A673 (cell line): Measurements from ENCODE around the gene RIN2.

Experiments used
- CTCF ChIP-seq: fragments of 300-800, 200-600 bp; sonication (generic); conservative IDR thresholded peaks from 2 replicates; pipeline ENCODE4 v1.5.1; 2017; ENCODE audit warnings: low read depth, mild to moderate bottlenecking, antibody characterized with exemption, low read length, moderate library complexity, mixed read lengths
- EZH2 ChIP-seq: fragments of 200-600 bp; sonication (generic); IDR thresholded peaks from 2 replicates; pipeline ENCODE4 v1.6.1; 2017; ENCODE audit warnings: borderline replicate concordance, low read depth, mild to moderate bottlenecking, mixed read lengths, antibody characterized with exemption, low read length; ENCODE audit not compliant: poor library complexity, severe bottlenecking

- no peak for TF ChIP-seq CTCF
- TF ChIP-seq EZH2 = no peak
Measured at GRCh38 chr20:19771031-19771430, 13.0 kb downstream of the RIN2 start.
